ENCODE data around the gene CASZ1.

- TF ChIP-seq CTCF (IDR thresholded peaks at IDR 0.05) (no peak), POLR2A (IDR thresholded peaks at IDR 0.05) (no peak)
Observed at GRCh38 chr1:10687251-10687651, 109.2 kb downstream of the CASZ1 start.
